HepG2 (cell line): Measurements from ENCODE around the gene VWA3B. TPM values are rescaled to one million over a fixed set of nuclear protein-coding genes. Genes with fewer than 3 reads are reported as not detected.

Source experiments
- CBX2 ChIP-seq, 2 experiments: fragments of 200-600 bp in 1 of 2; sonication (generic); formaldehyde crosslinking in 1 of 2; IDR thresholded peaks; 2 replicates each; pipeline versions ENCODE4 v1.7.0 to v1.8.1; 2018 to 2022; ENCODE audit warnings: low read depth in 2 of 2, low read length in 1 of 2, mild to moderate bottlenecking in 1 of 2, missing genetic modification reagents in 1 of 2
- CENPT ChIP-seq: sonication (generic); formaldehyde crosslinking; IDR thresholded peaks from 2 replicates; pipeline ENCODE4 v1.8.0; 2022; ENCODE audit warnings: low read depth, mild to moderate bottlenecking, moderate library complexity, missing genetic modification reagents
- EHMT2 ChIP-seq: fragments of 200-600 bp; sonication (generic); IDR thresholded peaks from 2 replicates; pipeline ENCODE4 v1.7.0; 2017; ENCODE audit warnings: antibody characterized with exemption, low read depth, low read length, borderline replicate concordance
- ETV6 ChIP-seq: sonication (generic); formaldehyde crosslinking; conservative IDR thresholded peaks from 2 replicates; pipeline ENCODE4 v1.4.0; 2020; ENCODE audit warnings: missing genetic modification reagents
- FOSL2 ChIP-seq: sonication (generic); formaldehyde crosslinking; IDR thresholded peaks from 2 replicates; pipeline ENCODE4 v1.4.0; 2020; ENCODE audit warnings: missing genetic modification reagents
- HNF4A ChIP-seq: sonication (generic); formaldehyde crosslinking; IDR thresholded peaks from 2 replicates; pipeline ENCODE4 v1.4.0; 2020; ENCODE audit warnings: missing genetic modification reagents
- HNRNPLL ChIP-seq: fragments of 200-400 bp; formaldehyde crosslinking; IDR thresholded peaks from 2 replicates; pipeline ENCODE4 v1.6.1; 2017; ENCODE audit warnings: mild to moderate bottlenecking, low read depth, low read length; ENCODE audit not compliant: poor library complexity, severe bottlenecking
- HOXD1 ChIP-seq: sonication (generic); formaldehyde crosslinking; IDR thresholded peaks from 2 replicates; pipeline ENCODE4 v1.5.0; 2020; ENCODE audit warnings: missing genetic modification reagents
- KAT7 ChIP-seq: IDR thresholded peaks from 2 replicates; pipeline ENCODE4 v1.6.1; 2018; ENCODE audit warnings: borderline replicate concordance, missing compliant biosample characterization
- KDM5B ChIP-seq: sonication (generic); formaldehyde crosslinking; IDR thresholded peaks from 2 replicates; pipeline ENCODE4 v1.4.0; 2020; ENCODE audit warnings: missing genetic modification reagents, mild to moderate bottlenecking, borderline replicate concordance
- MEIS2 ChIP-seq: sonication (generic); formaldehyde crosslinking; IDR thresholded peaks from 2 replicates; pipeline ENCODE4 v1.9.0; 2021; ENCODE audit warnings: mild to moderate bottlenecking, missing genetic modification reagents
- MIER2 ChIP-seq: IDR thresholded peaks from 2 replicates; pipeline ENCODE4 v1.6.1; 2016; ENCODE audit warnings: missing biosample characterization, missing genetic modification reagents
- MYC ChIP-seq: sonication (generic); formaldehyde crosslinking; IDR thresholded peaks from 2 replicates; pipeline ENCODE4 v1.9.0; 2021; ENCODE audit warnings: missing genetic modification reagents, borderline replicate concordance
- TEAD2 ChIP-seq: sonication (generic); formaldehyde crosslinking; IDR thresholded peaks from 2 replicates; pipeline ENCODE4 v1.9.0; 2021; ENCODE audit warnings: missing genetic modification reagents
- WIZ ChIP-seq: sonication (generic); formaldehyde crosslinking; IDR thresholded peaks from 2 replicates; pipeline ENCODE4 v1.5.1; 2020; ENCODE audit warnings: mild to moderate bottlenecking, missing genetic modification reagents
- ZNF260 ChIP-seq: sonication (generic); formaldehyde crosslinking; IDR thresholded peaks from 2 replicates; pipeline ENCODE4 v1.4.0; 2020; ENCODE audit warnings: missing genetic modification reagents, low read depth, mild to moderate bottlenecking, borderline replicate concordance
- ZNF589 ChIP-seq: sonication (generic); formaldehyde crosslinking; conservative IDR thresholded peaks from 2 replicates; pipeline ENCODE4 v1.8.0; 2022; ENCODE audit warnings: mild to moderate bottlenecking, moderate library complexity, missing genetic modification reagents
- ZNF768 ChIP-seq: sonication (generic); formaldehyde crosslinking; IDR thresholded peaks from 2 replicates; pipeline ENCODE4 v1.4.0; 2020; ENCODE audit warnings: missing genetic modification reagents
- polyA plus RNA-seq, 8 experiments: library from polyadenylated mRNA; depleted of rRNA in 3 of 8; stranded (reverse) in 7 of 8; unstranded in 1 of 8; fragments of >200 nt; fragmentation: Illumina TruSeq in 4 of 8; extraction: Trizol in 4 of 8; gene quantifications; 2 replicates each; pipeline versions ENCODE4 v1.2.1 to v1.2.3, GENCODE V29; 2011 to 2016; ENCODE audit warnings: low read depth in 4 of 8, missing spikeins in 1 of 8, mixed read lengths in 1 of 8; ENCODE audit not compliant: insufficient read depth in 1 of 8
- total RNA-seq, 5 experiments: library from RNA; depleted of rRNA; stranded (reverse); fragments of >200 nt; fragmentation: Illumina TruSeq; extraction: Trizol; gene quantifications; 2 replicates each; pipeline ENCODE4 v1.2.3, GENCODE V29; 2016; ENCODE audit warnings: low read depth in 1 of 5

The VWA3B gene
- total and polyA plus RNA-seq, 2 of the 13 experiments (the other 11 are each of a cell fraction or from before 2014, with no cell fraction given), result not detected

GRCh38 chr2:98346311-98347236 is 259.6 kb downstream of the VWA3B start, which contains the start of gene CNGA3 (continued):
- TF ChIP-seq CBX2 (IDR thresholded peaks at IDR 0.05; ENCODE audit: low read depth, low read length) (no peak), CBX2 (CRISPR knock-in tag; IDR thresholded peaks at IDR 0.05; ENCODE audit: low read depth) (no peak), CENPT (CRISPR knock-in tag) (no peak), KAT7 (no peak), TEAD2 (0 out of 2 replicates have a peak, but pooled peaks have one; percentile 20), EHMT2 (peak; percentile 71; the same call in 1 of the 2 replicates), ZNF589 (CRISPR knock-in tag) (0 out of 2 replicates have a peak, but pooled peaks have one; percentile 27), MIER2 (peak; percentile 93), MEIS2 (peak; percentile 38; the same call in 1 of the 2 replicates), ETV6 (CRISPR knock-in tag) (0 out of 2 replicates have a peak, but pooled peaks have one; percentile 32), FOSL2 (CRISPR knock-in tag) (no peak), HNF4A (CRISPR knock-in tag) (no peak), WIZ (CRISPR knock-in tag) (no peak), KDM5B (CRISPR knock-in tag) (no peak), ZNF768 (CRISPR knock-in tag) (0 out of 2 replicates have a peak, but pooled peaks have one; percentile 27), MYC (CRISPR knock-in tag) (0 out of 2 replicates have a peak, but pooled peaks have one; percentile 27), ZNF260 (CRISPR knock-in tag) (no peak), HNRNPLL (peak; percentile 24), HOXD1 (0 out of 2 replicates have a peak, but pooled peaks have one; percentile 27)
